Measurements from ENCODE around the gene ULK1.
A peak's percentile ranks its signal among the peaks of the same experiment; 100 is the strongest.
"Not testable (repeated sequence)": the region's sequence is repeated elsewhere in the genome, so short reads cannot be mapped to it uniquely, and the experiment has no call there.

The ULK1 gene

DNA sequence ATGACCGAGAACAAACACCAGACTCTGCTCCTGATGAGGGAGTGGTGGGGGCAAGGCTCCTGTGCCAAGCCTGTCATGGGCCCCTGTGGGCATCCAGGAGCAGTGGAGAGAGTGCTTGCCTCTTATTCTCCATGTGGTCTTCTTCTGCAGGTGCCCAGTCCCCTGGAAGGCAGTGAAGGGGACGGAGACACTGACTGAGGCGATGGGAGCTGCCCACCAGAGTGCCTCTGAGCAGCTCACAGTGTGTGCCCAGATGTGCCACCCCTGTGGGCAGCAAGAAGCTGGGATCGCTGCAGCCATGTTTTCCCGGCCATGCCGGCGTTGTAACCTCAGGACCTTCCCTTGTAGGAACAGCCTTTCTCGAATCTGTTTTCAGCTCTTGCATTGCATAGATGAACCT is 49.0 kb downstream of the ULK1 start:
- DNase-seq (ENCODE audit: low read depth in 2 of 2), result no peak

DNA sequence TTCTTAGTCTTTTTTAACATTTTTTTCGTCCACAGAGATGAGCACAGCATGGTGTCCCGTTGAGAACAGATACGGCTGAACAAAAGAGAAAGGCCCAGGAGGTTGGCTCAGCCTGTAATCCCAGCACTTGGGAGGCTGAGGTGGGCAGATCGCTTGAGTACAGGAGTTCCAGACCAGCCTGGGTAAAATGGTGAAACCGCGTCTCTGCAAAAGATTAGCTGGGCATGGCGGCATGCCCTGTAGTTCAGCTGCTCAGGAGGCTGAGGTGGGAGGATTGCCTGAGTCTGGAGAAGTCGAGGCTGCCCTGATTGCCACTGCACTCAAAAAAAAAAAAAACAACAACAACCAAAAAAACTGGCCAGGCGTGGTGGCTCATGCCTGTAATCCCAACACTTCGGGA is 49.5 kb downstream of the ULK1 start:
- DNase-seq (ENCODE audit: low read depth in 2 of 2), result no peak

GRCh38 chr12:131944601-131945251 is 50.3 kb downstream of the ULK1 start:
- no peak for DNase-seq (ENCODE audit: low read depth in 2 of 2)

- DNase-seq (ENCODE audit: low read depth in 2 of 2), result no peak
These were observed 52.3 kb downstream of the ULK1 start for GRCh38 chr12:131946757-131947156.

DNA sequence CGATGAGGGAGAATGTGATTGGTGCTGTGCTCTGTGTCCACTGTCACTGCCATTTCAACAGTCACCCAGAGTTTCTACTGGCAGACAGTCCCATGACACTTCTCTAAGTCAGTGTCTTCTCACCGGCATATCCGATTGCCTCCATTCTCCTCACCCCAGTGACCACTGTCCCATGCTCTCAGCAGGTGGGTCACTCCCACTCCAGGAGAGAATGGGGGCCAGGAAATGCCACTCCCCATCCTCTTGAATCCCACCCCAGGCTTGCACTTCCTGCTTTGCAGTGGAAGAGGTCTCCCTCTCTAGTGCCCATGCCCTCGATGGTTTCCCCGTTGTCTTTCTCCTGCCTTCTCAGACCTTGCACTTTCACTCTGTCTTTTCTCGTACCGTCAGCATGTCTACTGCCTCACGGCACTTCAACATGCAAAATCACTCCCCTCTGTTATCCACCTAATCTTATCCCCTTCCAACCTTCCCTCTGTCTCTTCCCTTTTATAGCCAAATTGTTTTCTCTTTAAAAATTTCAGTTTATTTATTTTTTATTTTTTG is 53.1 kb downstream of the ULK1 start:
- no peak for DNase-seq (ENCODE audit: low read depth in 2 of 2)

DNA sequence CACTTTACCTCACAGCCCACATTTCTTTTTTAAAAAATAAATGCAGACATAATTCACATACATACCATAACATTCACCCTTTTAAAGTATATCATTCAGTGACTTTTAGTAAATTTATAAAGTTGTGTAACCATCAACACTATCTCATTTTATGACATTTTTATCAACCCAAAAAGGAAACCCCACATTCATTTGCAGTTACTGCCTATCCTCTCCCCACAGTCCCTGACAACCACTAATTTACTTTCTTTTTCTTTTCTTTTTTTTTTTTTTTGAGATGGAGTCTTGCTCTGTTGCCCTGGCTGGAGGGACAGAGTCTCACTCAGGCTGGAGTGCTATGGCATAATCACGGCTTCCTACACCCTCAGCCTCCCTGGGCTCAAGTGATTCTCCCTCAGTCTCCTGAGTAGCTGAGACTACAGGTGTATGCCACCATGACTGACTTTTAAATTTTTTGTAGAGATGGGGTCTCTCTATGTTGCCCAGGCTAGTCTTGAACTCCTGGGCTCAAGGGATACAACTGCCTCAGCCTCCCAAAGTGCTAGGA is 53.8 kb downstream of the ULK1 start:
- no peak for DNase-seq (ENCODE audit: low read depth in 2 of 2)

DNA sequence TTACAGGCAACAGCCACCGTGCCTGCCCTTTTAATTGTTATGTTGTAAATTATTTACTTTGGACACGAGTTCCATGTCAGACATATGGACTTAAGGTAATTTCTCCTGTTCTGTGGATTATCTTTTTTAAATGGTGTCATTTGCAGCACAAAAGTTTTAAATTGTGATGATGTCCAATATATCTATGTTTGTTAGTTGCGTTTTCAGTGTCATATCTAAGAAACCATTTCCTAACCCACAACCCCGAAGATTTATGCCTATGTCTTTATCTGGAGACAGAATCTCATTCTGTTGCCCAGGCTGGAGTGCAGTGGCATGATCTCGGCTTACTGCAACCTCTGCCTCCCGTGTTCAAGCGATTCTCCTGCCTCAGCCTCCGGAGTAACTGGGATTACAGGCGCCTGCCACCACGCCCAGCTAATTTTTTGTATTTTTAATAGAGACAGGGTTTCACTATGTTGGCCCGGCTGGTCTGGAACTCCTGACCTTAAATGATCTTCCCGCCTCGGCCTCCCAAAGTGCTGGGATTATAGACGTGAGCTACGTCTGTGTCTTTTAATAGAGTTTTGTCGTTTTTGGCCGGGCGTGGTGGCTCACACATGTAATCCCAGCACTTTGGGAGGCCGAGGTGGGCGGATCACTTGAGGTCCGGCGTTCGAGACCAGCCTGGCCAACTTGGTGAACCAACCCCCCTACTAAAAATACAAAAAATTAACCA is 54.5 kb downstream of the ULK1 start:
- DNase-seq (ENCODE audit: low read depth in 2 of 2), result not testable (repeated sequence)

- DNase-seq (ENCODE audit: low read depth in 2 of 2), result peak; percentile 94
These were observed 55.2 kb downstream of the ULK1 start, which contains the start of gene EP400 for GRCh38 chr12:131949431-131950181. TSS of gene EP400 (plus strand) at chr12:131949942. CDS start at chr12:131960620, 10,678 bp downstream.

GRCh38 chr12:131950182-131950913 is 55.9 kb downstream of the ULK1 start:
- peak; percentile 19 to 22 for DNase-seq (ENCODE audit: low read depth in 2 of 2)

DNA sequence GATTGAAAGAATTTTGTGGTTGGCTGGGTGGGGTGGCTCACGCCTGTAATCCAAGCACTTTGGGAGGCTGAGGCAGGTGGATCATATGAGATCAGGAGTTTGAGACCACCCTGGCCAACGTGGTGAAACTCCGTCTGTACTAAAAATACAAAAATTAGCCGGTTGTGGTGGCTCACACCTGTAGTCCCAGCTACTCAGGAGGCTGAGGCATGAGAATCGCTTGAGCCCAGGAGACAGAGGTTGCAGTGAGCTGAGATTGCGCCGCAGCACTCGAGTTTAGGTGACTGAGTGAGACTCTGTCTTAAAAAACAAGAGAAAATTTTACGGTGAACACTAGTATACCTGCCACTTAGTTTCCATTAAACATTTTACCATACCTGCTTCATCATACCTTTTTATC is 59.4 kb downstream of the ULK1 start:
- DNase-seq (ENCODE audit: low read depth in 2 of 2), result not testable (repeated sequence)

DNA sequence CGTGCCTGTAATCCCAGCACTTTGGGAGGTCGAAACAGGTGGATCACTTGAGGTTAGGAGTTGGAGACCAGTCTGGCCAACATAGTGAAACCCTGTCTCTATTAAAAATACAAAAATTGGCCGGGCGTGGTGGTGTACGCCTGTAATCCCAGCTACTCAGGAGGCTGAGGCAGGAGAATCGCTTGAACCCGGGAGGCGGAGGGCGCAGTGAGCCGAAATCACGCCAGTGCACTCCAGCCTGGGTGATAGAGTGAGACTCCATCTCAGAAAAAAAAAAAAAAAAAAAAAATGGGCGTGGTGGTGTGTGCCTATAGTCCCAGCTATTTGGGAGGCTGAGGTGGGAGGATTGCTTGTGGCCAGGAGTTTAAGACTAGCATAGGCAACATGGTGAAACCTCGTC is 60.0 kb downstream of the ULK1 start:
- not testable (repeated sequence) for DNase-seq (ENCODE audit: low read depth in 2 of 2)

DNA sequence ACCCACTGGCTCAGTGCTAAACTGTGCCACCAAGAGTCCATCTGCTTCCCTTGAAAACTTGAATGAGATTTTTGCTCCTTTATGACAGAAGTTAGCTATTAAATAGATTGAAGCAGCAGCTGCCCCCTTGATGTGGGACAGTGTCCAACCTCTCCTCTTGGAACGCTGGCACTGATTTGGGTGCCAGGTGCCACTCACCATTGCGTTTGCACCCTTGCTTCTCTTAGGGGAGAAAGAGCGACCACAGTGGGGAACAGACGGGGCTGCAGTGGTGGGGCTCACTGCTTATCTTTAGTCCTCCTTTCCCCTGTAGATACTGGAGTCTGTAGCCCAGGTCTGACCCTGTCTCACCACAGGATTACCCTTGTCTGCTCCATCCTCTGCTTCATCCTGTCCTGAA is 64.7 kb downstream of the ULK1 start:
- DNase-seq (ENCODE audit: low read depth in 2 of 2), result no peak

DNA sequence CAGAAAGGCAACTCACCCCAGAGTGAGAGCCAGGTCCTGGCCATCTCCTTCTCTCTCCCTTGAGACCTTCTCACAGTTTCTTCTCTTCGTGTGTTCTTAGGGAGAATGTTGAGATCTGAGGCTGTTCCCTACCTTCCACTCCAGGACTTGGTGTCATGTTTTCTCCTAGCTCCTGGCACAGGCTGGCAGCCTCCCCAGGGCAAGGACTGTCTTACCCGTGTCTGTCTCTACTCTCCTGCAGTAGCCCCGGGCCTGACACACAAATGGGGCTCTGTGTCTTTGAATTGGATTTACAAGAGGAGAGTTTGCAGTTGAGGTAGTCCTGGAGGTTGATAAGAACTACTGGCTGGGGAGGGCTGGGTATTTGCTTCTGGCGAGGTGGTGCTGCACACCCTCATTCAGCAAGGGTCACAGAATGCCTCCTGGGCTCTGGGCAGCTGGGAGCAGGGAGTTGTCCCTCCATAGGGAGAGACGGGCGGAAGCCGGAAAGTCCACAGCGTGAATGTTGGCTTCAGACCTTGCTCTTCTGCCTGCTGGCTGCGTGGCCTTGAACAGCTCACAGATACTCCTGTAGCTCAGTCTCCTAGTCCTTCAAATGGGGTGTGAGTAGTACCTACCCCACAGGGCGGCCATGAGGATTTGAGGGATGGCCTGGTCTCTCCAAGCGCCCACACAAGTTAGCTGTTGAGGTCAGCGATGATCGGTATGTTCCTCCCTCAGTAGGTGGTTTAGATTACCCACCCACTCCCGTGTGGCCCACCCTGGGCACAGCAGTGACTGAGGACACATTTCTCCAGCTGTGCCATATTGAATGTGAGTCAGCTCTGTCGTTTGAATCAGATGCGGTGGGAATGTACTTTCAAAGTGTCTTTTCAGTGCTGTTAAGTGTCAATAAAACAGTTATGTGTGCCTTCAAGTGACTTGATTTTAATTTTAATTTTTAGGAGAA is 65.5 kb downstream of the ULK1 start:
- DNase-seq (ENCODE audit: low read depth in 2 of 2), result no peak

DNA sequence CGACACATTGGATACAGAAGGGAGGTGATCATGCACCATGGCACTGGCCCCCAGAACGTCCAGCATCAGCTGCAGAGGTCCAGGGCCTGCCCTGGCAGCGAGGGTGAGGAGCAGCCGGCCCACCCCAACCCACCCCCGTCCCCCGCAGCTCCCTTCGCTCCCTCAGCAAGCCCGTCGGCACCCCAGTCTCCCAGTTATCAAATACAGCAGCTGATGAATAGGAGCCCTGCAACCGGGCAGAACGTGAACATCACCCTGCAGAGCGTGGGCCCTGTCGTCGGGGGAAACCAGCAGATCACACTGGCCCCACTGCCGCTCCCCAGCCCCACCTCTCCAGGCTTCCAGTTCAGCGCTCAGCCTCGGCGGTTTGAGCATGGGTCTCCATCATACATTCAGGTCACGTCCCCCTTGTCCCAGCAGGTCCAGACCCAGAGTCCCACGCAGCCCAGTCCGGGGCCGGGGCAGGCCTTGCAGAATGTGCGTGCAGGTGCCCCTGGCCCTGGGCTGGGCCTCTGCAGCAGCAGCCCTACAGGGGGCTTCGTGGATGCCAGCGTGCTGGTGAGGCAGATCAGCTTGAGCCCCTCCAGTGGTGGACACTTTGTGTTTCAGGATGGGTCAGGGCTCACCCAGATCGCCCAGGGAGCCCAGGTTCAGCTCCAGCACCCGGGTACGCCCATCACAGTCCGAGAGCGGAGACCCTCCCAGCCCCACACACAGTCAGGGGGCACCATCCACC is 66.3 kb downstream of the ULK1 start:
- DNase-seq (ENCODE audit: low read depth in 2 of 2), result not testable (repeated sequence)

DNA sequence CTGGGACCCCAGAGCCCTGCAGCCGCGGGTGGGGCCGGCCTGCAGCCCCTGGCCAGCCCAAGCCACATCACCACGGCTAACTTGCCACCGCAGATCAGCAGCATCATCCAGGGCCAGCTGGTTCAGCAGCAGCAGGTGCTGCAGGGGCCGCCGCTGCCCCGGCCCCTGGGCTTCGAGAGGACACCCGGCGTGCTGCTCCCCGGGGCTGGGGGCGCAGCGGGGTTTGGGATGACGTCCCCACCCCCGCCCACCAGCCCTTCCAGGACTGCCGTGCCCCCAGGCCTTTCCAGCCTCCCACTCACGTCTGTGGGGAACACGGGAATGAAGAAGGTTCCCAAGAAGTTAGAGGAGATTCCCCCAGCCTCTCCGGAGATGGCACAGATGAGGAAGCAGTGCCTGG is 66.9 kb downstream of the ULK1 start:
- DNase-seq (ENCODE audit: low read depth in 2 of 2), result not testable (repeated sequence)

DNA sequence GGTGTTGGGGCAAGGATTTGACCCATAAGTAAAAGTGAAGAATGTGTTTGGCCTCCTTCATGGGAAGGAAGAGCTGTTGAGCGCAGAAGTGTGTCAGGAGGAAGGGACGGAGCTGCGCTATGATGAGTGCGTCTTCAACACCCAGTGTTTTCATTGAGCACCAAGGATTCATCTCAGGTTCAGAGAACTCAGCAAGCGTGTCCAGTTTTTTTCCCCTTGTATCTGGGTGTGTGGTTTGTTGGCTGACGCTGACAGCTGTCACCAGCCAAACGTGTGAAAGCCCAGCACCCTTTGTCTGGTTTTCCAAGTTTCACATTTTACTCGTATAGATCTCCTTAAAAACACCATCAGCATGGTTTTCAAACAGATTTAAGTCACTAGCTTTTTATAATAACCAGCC is 67.6 kb downstream of the ULK1 start:
- no peak for DNase-seq (ENCODE audit: low read depth in 2 of 2)

DNA sequence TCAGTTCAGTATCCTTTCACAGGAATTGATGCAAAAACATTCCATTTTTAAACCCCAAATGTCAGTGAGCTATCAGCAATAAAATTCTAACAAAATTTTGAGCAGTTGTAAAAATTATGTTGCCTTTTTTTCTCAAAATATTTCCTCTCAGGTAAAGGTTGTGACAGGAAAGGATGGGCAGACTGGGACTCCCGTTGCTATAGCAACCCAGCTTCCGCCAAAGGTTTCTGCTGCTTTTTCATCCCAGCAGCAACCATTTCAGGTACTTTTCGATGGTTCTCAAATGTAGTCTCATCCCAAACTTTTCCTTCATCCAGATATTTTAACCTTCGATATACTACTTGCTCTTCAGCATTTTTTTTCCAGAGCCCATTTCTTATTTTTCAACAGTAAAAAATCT is 69.0 kb downstream of the ULK1 start:
- DNase-seq (ENCODE audit: low read depth in 2 of 2), result no peak

GRCh38 chr12:131965073-131965472 is 70.7 kb downstream of the ULK1 start:
- no peak for DNase-seq (ENCODE audit: low read depth in 2 of 2)

- DNase-seq (ENCODE audit: low read depth in 2 of 2), result no peak
These were observed 76.8 kb downstream of the ULK1 start for GRCh38 chr12:131971226-131971625.
